ENCODE data around the gene C17orf75.
"Not testable (repeated sequence)": the region's sequence is repeated elsewhere in the genome, so short reads cannot be mapped to it uniquely, and the experiment has no call there.

The C17orf75 gene, protein sequence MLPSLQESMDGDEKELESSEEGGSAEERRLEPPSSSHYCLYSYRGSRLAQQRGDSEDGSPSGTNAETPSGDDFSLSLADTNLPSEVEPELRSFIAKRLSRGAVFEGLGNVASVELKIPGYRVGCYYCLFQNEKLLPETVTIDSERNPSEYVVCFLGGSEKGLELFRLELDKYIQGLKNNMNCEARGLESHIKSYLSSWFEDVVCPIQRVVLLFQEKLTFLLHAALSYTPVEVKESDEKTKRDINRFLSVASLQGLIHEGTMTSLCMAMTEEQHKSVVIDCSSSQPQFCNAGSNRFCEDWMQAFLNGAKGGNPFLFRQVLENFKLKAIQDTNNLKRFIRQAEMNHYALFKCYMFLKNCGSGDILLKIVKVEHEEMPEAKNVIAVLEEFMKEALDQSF

DNA sequence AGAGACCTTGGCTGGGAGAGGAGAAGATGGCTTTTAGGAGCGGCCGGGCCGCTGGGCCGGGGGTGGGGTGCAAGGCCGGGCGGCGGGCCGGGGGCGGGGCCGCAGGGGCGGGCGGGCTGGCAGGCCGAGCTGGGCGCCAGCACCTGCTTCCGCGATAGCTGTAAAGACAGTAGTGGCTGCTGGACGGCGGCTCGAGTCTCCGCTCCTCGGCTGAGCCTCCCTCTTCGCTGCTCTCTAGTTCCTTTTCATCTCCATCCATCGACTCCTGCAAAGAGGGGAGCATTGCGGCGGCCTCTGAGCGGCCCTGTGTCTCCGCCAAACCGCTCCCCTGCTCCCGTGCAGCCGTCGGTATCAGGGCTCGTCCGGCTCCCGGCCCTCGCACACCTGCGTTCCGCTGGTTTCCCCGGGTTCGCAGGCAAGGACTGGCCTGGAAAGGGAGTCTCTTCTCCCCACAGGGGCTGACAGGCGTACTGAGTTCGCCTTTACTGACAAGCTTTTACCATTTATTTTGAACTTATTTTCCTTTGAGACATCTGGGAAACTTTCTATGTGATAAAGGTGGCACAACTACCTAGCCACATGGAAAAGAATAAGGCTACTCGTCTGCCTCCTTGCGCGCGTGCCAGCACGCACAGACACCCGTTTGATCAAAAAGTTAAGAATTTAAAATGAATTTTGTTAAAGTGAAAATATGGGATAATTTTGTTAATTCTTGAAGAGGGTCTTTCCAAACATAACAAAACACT, at the start of gene C17orf75:
TSS of gene C17orf75 (minus strand) at position 317 of the 746 bp plus-strand sequence. CDS start at position 283, 34 bp downstream.
- DNase-seq = peak; percentile 82

GRCh38 chr17:32388613-32389459, 46.9 kb upstream of the C17orf75 start:
- no peak for DNase-seq

GRCh38 chr17:32388128-32388527, 46.2 kb upstream of the C17orf75 start:
- DNase-seq = not testable (repeated sequence)

DNA sequence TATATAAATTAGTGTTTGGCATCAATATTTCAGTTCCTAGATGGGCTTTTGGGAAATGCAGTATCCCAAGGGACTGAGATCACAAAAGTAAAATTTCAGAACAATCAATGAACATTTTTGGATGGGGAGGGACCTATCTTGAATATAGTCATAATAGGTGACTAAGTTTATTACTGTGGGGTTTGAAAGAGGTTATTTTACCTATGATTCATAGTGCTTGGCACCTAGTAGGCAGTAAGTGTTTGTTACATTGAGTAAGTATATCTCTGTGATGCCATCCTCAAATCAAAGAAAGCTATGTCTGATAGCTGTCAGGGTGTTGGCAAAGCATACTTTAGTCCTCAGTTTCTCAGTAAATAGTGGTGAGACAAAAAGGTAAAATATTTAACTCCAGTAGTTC, 44.9 kb upstream of the C17orf75 start:
- no peak for DNase-seq

GRCh38 chr17:32385971-32386370, 44.0 kb upstream of the C17orf75 start:
- DNase-seq = no peak

GRCh38 chr17:32385121-32385520, 43.1 kb upstream of the C17orf75 start:
- no peak for DNase-seq

- DNase-seq = no peak
These were observed 42.0 kb upstream of the C17orf75 start for GRCh38 chr17:32383926-32384434.

- DNase-seq = no peak
These were observed 40.7 kb upstream of the C17orf75 start for GRCh38 chr17:32382526-32383223.

GRCh38 chr17:32370426-32370825, 28.5 kb upstream of the C17orf75 start:
- no peak for DNase-seq

GRCh38 chr17:32361270-32361669, 19.3 kb upstream of the C17orf75 start:
- DNase-seq = no peak

- DNase-seq = no peak
These were observed 15.6 kb upstream of the C17orf75 start for GRCh38 chr17:32357615-32358014.

GRCh38 chr17:32356750-32357149, 14.8 kb upstream of the C17orf75 start:
- DNase-seq = no peak

GRCh38 chr17:32356378-32356743, 14.4 kb upstream of the C17orf75 start:
- DNase-seq = no peak

GRCh38 chr17:32355649-32356377, 13.8 kb upstream of the C17orf75 start:
- DNase-seq = no peak

DNA sequence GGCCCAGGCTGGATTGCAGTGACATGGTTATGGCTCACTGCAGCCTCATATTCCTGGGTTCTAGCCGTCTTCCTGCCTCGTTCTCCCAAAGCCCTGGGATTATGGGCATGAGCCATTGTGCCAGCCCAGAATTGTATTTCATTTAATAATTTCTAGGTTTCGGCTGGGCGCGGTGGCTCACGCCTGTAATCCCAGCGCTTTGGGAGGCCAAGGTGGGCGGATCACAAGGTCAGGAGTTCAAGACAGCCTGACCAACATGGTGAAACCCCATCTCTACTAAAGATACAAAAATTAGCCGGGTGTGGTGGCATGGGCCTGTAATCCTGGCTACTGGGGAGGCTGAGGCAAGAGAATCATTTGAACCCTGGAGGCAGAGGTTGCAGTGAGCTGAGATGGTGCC, 10.8 kb upstream of the C17orf75 start:
- DNase-seq = not testable (repeated sequence)

- DNase-seq = peak; percentile 75
These were observed 8.9 kb upstream of the C17orf75 start for GRCh38 chr17:32350666-32351418.

GRCh38 chr17:32349854-32350665, 8.1 kb upstream of the C17orf75 start, which contains the start of gene ZNF207:
TSS of gene ZNF207 (plus strand) at chr17:32350157. CDS start at chr17:32350286, 129 bp downstream.
- peak; percentile 97 for DNase-seq

- no peak for DNase-seq
These were observed 7.5 kb upstream of the C17orf75 start for GRCh38 chr17:32349503-32349853.

GRCh38 chr17:32348483-32348800, 6.5 kb upstream of the C17orf75 start:
- DNase-seq = no peak

- DNase-seq = no peak
These were observed 4.1 kb upstream of the C17orf75 start for GRCh38 chr17:32345951-32346600.
